Fibroblast of peridontal ligament (primary cell): Measurements from ENCODE around the gene FEZ2.

Source experiments
- DNase-seq: peaks from one replicate; pipeline ENCODE4 v3.0.0-alpha.2; 2010; ENCODE audit errors: extremely low read depth

Gene FEZ2

GRCh38 chr2:36587101-36587500, 10.9 kb downstream of the FEZ2 start:
- DNase-seq, result peak; percentile 76

- DNase-seq, result no peak
These were observed 11.3 kb downstream of the FEZ2 start for GRCh38 chr2:36586672-36587071.

GRCh38 chr2:36584148-36584794, 13.7 kb downstream of the FEZ2 start:
- DNase-seq, result no peak

- DNase-seq, result no peak
These were observed 15.0 kb downstream of the FEZ2 start for GRCh38 chr2:36582951-36583350.

- DNase-seq, result no peak
These were observed 15.4 kb downstream of the FEZ2 start for GRCh38 chr2:36582538-36582937.

- DNase-seq, result no peak
These were observed 18.7 kb downstream of the FEZ2 start for GRCh38 chr2:36579297-36579664.

- DNase-seq, result no peak
These were observed 19.3 kb downstream of the FEZ2 start for GRCh38 chr2:36578343-36579296.

GRCh38 chr2:36577884-36578283, 20.1 kb downstream of the FEZ2 start:
- DNase-seq, result no peak

GRCh38 chr2:36574560-36574959, 23.4 kb downstream of the FEZ2 start:
- no peak for DNase-seq

GRCh38 chr2:36573165-36573564, 24.8 kb downstream of the FEZ2 start:
- DNase-seq, result no peak

- DNase-seq, result no peak
These were observed 25.3 kb downstream of the FEZ2 start for GRCh38 chr2:36572719-36573059.

GRCh38 chr2:36572054-36572718, 25.8 kb downstream of the FEZ2 start:
- DNase-seq, result no peak

GRCh38 chr2:36570416-36570815, 27.6 kb downstream of the FEZ2 start:
- peak; percentile 40 for DNase-seq

GRCh38 chr2:36569267-36569856, 28.6 kb downstream of the FEZ2 start:
- peak; percentile 36 for DNase-seq

- peak; percentile 66 for DNase-seq
These were observed 29.3 kb downstream of the FEZ2 start for GRCh38 chr2:36568516-36569246.

- no peak for DNase-seq
These were observed 30.1 kb downstream of the FEZ2 start for GRCh38 chr2:36567711-36568408.

GRCh38 chr2:36566887-36567286, 31.1 kb downstream of the FEZ2 start:
- no peak for DNase-seq

GRCh38 chr2:36565712-36566111, 32.3 kb downstream of the FEZ2 start:
- no peak for DNase-seq

GRCh38 chr2:36564377-36564930, 33.5 kb downstream of the FEZ2 start:
- no peak for DNase-seq

GRCh38 chr2:36562973-36563532, 34.9 kb downstream of the FEZ2 start:
- peak; percentile 80 for DNase-seq
